HCT116 (cell line): Measurements from ENCODE around the gene CDCA4. TPM values are rescaled to one million over a fixed set of nuclear protein-coding genes. Genes with fewer than 3 reads are reported as not detected.

Experiments
- ATAC-seq: fragments of 200-7000 bp; cut with Tn5 transposase; 2 replicates; pipeline ENCODE4 v1.9.1; 2020; ENCODE audit warnings: mild to moderate bottlenecking, moderate library complexity
- BruUV-seq: library from RNA; stranded (reverse); fragments of 400-500 nt; replicated peaks from 2 replicates; lab custom pipeline; 2021; lab: Mats Ljungman, UMichigan
- CTCF ChIA-PET: fragments of 300-600 bp; sonication (Branson Sonifier 250); formaldehyde crosslinking; loops from one replicate; lab custom pipeline; 2021; ENCODE audit warnings: antibody characterized with exemption; lab: Charles Lee
- POLR2A ChIA-PET: fragments of 300-600, 350-600 bp; sonication (Branson Sonifier 250); formaldehyde crosslinking; loops from one replicate; lab custom pipeline; 2021; ENCODE audit warnings: antibody characterized with exemption; lab: Charles Lee
- RAD21 ChIA-PET, 2 experiments: fragments of 300-600 bp; sonication (Branson Sonifier 250); formaldehyde crosslinking; loops; one replicate each; lab custom pipeline; 2023; ENCODE audit warnings: low total read pairs in 2 of 2; ENCODE audit not compliant: uncharacterized antibody in 2 of 2, unreplicated experiment in 2 of 2, low non-redundant PET in 1 of 2; lab: Charles Lee
- DNase-seq: peaks from one replicate; pipeline ENCODE4 v3.0.0-alpha.2; 2010; ENCODE audit warnings: low read depth, low spot score
- H2AFZ ChIP-seq: fragments of 200-600 bp; shearing (Covaris generic), sonication (generic); 2 replicates; pipeline ENCODE4 v1.6.1; 2017; ENCODE audit warnings: low read depth, mixed run types, mixed read lengths, antibody characterized with exemption, low read length; ENCODE audit not compliant: poor library complexity, severe bottlenecking
- H3K27ac ChIP-seq: 2 replicates; pipeline ENCODE4 v1.5.1; 2012; ENCODE audit warnings: low read depth, low read length
- H3K27me3 ChIP-seq: fragments of 200-600 bp; sonication (generic); 2 replicates; pipeline ENCODE4 v1.6.1; 2016; ENCODE audit warnings: mixed run types, low read length, mixed read lengths; ENCODE audit not compliant: insufficient read depth
- H3K36me3 ChIP-seq, 2 experiments: fragments of 200-500 bp in 1 of 2; fragments of 200-600 bp in 1 of 2; sonication (Bioruptor generic) in 1 of 2; sonication (generic) in 1 of 2; 2 replicates each; pipeline versions ENCODE4 v1.5.1 to v1.6.1; 2014 to 2016; ENCODE audit warnings: low read length in 2 of 2, inconsistent platforms in 1 of 2, mixed read lengths in 1 of 2, mixed run types in 1 of 2; ENCODE audit not compliant: insufficient read depth in 2 of 2, control insufficient read depth in 1 of 2
- H3K4me1 ChIP-seq, 2 experiments: fragments of 200-600 bp in 1 of 2; sonication (generic) in 1 of 2; 2 replicates each; pipeline versions ENCODE4 v1.5.1 to v1.6.1; 2012 to 2017; ENCODE audit warnings: low read length in 2 of 2, inconsistent platforms in 1 of 2, mild to moderate bottlenecking in 1 of 2, mixed read lengths in 1 of 2, mixed run types in 1 of 2, moderate library complexity in 1 of 2; ENCODE audit not compliant: insufficient read depth in 2 of 2, control insufficient read depth in 1 of 2
- H3K4me2 ChIP-seq: fragments of 200-600 bp; sonication (generic); 2 replicates; pipeline ENCODE4 v1.6.1; 2017; ENCODE audit warnings: mixed run types, low read length, mixed read lengths
- H3K4me3 ChIP-seq, 2 experiments: fragments of 200-600 bp in 1 of 2; sonication (generic) in 1 of 2; replicated peaks in 1 of 2; 2 replicates each; pipeline ENCODE4 v1.5.1; 2011 to 2016; ENCODE audit warnings: low read length in 2 of 2, control low read depth in 1 of 2, low read depth in 1 of 2, mild to moderate bottlenecking in 1 of 2, mixed read lengths in 1 of 2, mixed run types in 1 of 2
- H3K79me2 ChIP-seq: fragments of 200-600 bp; sonication (generic); 2 replicates; pipeline ENCODE4 v1.6.1; 2017; ENCODE audit warnings: mild to moderate bottlenecking, mixed run types, low read length, moderate library complexity, mixed read lengths; ENCODE audit not compliant: insufficient read depth
- H3K9ac ChIP-seq: fragments of 200-600 bp; sonication (generic); 2 replicates; pipeline ENCODE4 v1.6.1; 2016; ENCODE audit warnings: low read length, mixed read lengths
- H3K9me2 ChIP-seq: fragments of 200-600 bp; sonication (generic), shearing (Covaris generic); 2 replicates; pipeline ENCODE4 v1.6.1; 2017; ENCODE audit warnings: mixed run types, mild to moderate bottlenecking, moderate library complexity; ENCODE audit not compliant: insufficient read depth
- H3K9me3 ChIP-seq, 2 experiments: fragments of 200-500 bp in 1 of 2; fragments of 200-600 bp in 1 of 2; sonication (Bioruptor generic) in 1 of 2; sonication (generic) in 1 of 2; 2 replicates each; pipeline ENCODE4 v1.6.1; 2014 to 2017; ENCODE audit warnings: low read length in 2 of 2, mixed read lengths in 2 of 2, inconsistent platforms in 1 of 2, low read depth in 1 of 2, mild to moderate bottlenecking in 1 of 2, mixed run types in 1 of 2, moderate library complexity in 1 of 2; ENCODE audit not compliant: control insufficient read depth in 1 of 2, insufficient read depth in 1 of 2
- H4K20me1 ChIP-seq: fragments of 200-600 bp; sonication (generic), shearing (Covaris generic); 2 replicates; pipeline ENCODE4 v1.6.1; 2017; ENCODE audit warnings: mixed run types, mild to moderate bottlenecking, moderate library complexity; ENCODE audit not compliant: insufficient read depth
- ATF3 ChIP-seq: IDR thresholded peaks from 2 replicates; pipeline ENCODE4 v1.6.1; 2012
- CBX3 ChIP-seq: IDR thresholded peaks from 2 replicates; pipeline ENCODE4 v1.6.1; 2012; ENCODE audit warnings: low read depth
- CEBPB ChIP-seq: IDR thresholded peaks from 2 replicates; pipeline ENCODE4 v1.6.1; 2012; ENCODE audit warnings: low read depth
- ELF1 ChIP-seq: IDR thresholded peaks from 2 replicates; pipeline ENCODE4 v1.6.1; 2012; ENCODE audit warnings: low read depth, borderline replicate concordance
- EZH2 ChIP-seq: fragments of 200-600 bp; sonication (generic); IDR thresholded peaks from 2 replicates; pipeline ENCODE4 v1.6.1; 2017; ENCODE audit warnings: antibody characterized with exemption, mixed run types
- EZH2phosphoT487 ChIP-seq: fragments of 200-600 bp; IDR thresholded peaks from 2 replicates; pipeline ENCODE4 v1.6.1; 2018; ENCODE audit warnings: antibody characterized with exemption, borderline replicate concordance
- FOSL1 ChIP-seq: IDR thresholded peaks from 2 replicates; pipeline ENCODE4 v1.6.1; 2012; ENCODE audit warnings: low read depth
- MAX ChIP-seq: IDR thresholded peaks from 2 replicates; pipeline ENCODE4 v1.6.1; 2012
- POLR2A ChIP-seq: IDR thresholded peaks from 2 replicates; pipeline ENCODE4 v1.7.0; 2011; ENCODE audit warnings: borderline replicate concordance; ENCODE audit not compliant: insufficient read depth, insufficient read length; ENCODE audit errors: extremely low read depth
- POLR2AphosphoS5 ChIP-seq: IDR thresholded peaks from 2 replicates; pipeline ENCODE4 v1.6.1; 2011; ENCODE audit warnings: mild to moderate bottlenecking, low read depth, low read length, moderate library complexity
- RAD21 ChIP-seq: IDR thresholded peaks from 2 replicates; pipeline ENCODE4 v1.6.1; 2012; ENCODE audit warnings: low read depth, mild to moderate bottlenecking
- REST ChIP-seq: IDR thresholded peaks from 2 replicates; pipeline ENCODE4 v1.6.1; 2012; ENCODE audit warnings: low read depth
- SIN3A ChIP-seq: IDR thresholded peaks from 2 replicates; pipeline ENCODE4 v1.6.1; 2012; ENCODE audit warnings: low read depth
- SP1 ChIP-seq: IDR thresholded peaks from 2 replicates; pipeline ENCODE4 v1.6.1; 2012; ENCODE audit warnings: low read depth
- SRF ChIP-seq: IDR thresholded peaks from 2 replicates; pipeline ENCODE4 v1.6.1; 2012; ENCODE audit warnings: low read depth
- TCF7L2 ChIP-seq: IDR thresholded peaks from 2 replicates; pipeline ENCODE4 v1.7.0; 2011; ENCODE audit warnings: borderline replicate concordance, inconsistent platforms; ENCODE audit not compliant: insufficient read depth, insufficient read length; ENCODE audit errors: extremely low read depth
- YY1 ChIP-seq: IDR thresholded peaks from 2 replicates; pipeline ENCODE4 v1.6.1; 2011; ENCODE audit warnings: low read length, low read depth, moderate library complexity, mild to moderate bottlenecking; ENCODE audit not compliant: insufficient replicate concordance; ENCODE audit errors: extremely low read depth
- ZBTB33 ChIP-seq: IDR thresholded peaks from 2 replicates; pipeline ENCODE4 v1.6.1; 2011; ENCODE audit warnings: mild to moderate bottlenecking, low read length, moderate library complexity; ENCODE audit not compliant: insufficient replicate concordance; ENCODE audit errors: extremely low read depth
- ZFX ChIP-seq: fragments of 450-650 bp; IDR thresholded peaks from 2 replicates; pipeline ENCODE4 v1.6.1; 2017
- ZNF274 ChIP-seq: fragments of 200-500 bp; sonication (Bioruptor generic); IDR thresholded peaks from 2 replicates; pipeline ENCODE4 v1.6.1; 2014; ENCODE audit warnings: mild to moderate bottlenecking, low read depth, low read length, inconsistent platforms
- intact Hi-C: fragments of 100-400 bp; cut with micrococcal nuclease; formaldehyde crosslinking; loops from 2 replicates; pipeline ENCODE4 v1.10.0; 2022
- total RNA-seq: library from RNA; stranded (reverse); gene quantifications from one replicate; pipeline ENCODE4 v1.2.1, GENCODE V29; 2021; ENCODE audit not compliant: unreplicated experiment

The CDCA4 gene
- total RNA-seq, 1 experiment from 2014 or later = 62.4 TPM

- Histone ChIP-seq H3K4me1 (peaks cover 81 to 100% of the 10 kb centered on the region in 2 experiments), H3K4me2 (peak overlapping the region; percentile 90), H3K9me3 (no peaks in the 10 kb centered on the region), H3K27ac (peak overlapping the region; percentile 98), H3K9me2 (no peaks in the 10 kb centered on the region), H3K36me3 (no peaks in the 10 kb centered on the region), H3K4me3 (peak overlapping the region; percentile 31 to 41), H3K79me2 (0 out of 2 replicates have a peak, but pooled peaks cover under 1% of the 10 kb centered on the region), H3K27me3 (no peaks in the 10 kb centered on the region), H3K9ac (peak overlapping the region; percentile 80), H2AFZ (no peak overlapping the region), H4K20me1 (no peaks in the 10 kb centered on the region)
- no TSS peak for BruUV-seq
- DNase-seq (peak; percentile 86), ATAC-seq (peak; percentile 56)
- ChIA-PET RAD21 (interaction anchor here in 1 of 2 experiments (0.6 to 0.7 kb wide), 2 partner anchors 40 to 76 kb away, joined by 3 read pairs; no protein-coding TSS in a partner anchor), CTCF (interaction anchor here (0.6 to 5.3 kb wide), 11 partner anchors 13 to 508 kb away, joined by 3 to 56 read pairs (median 4); partner anchors contain the start of genes BRF1, CDCA4 and CLBA1), POLR2A (interaction anchor here (0.6 to 2.5 kb wide), 11 partner anchors 9 to 220 kb away, joined by 3 to 10 read pairs (median 5); partner anchors contain the start of genes CDCA4, CLBA1 and SIVA1)
- intact Hi-C loops = loop anchor here (2.0 to 10.0 kb wide), 4 partner anchors 48 to 192 kb away; partner anchors contain the start of genes CDCA4 and JAG2
- TF ChIP-seq CEBPB (no peak), MAX (no peak), RAD21 (no peak), EZH2phosphoT487 (no peak), FOSL1 (no peak), POLR2AphosphoS5 (peak; percentile 77), ZFX (no peak; the same call in none of the 2 replicates), TCF7L2 (peak; percentile 16), SP1 (no peak), REST (no peak), EZH2 (no peak), ZBTB33 (no peak), SRF (no peak), POLR2A (no peak), ZNF274 (no peak), ATF3 (no peak), ELF1 (no peak), CBX3 (no peak), YY1 (no peak), SIN3A (no peak)
Observed at GRCh38 chr14:104972301-104973134, 48.4 kb downstream of the CDCA4 start.
